Cerebellar cortex (tissue), 1 donor: ENCODE data around the gene USP10.
"Not testable (repeated sequence)": the region's sequence is repeated elsewhere in the genome, so short reads cannot be mapped to it uniquely, and the experiment has no call there.

ENCODE experiments used
- DNase-seq: peaks from one replicate; pipeline ENCODE4 v3.0.0-alpha.2; 2015; ENCODE audit warnings: low spot score

USP10 gene

DNA sequence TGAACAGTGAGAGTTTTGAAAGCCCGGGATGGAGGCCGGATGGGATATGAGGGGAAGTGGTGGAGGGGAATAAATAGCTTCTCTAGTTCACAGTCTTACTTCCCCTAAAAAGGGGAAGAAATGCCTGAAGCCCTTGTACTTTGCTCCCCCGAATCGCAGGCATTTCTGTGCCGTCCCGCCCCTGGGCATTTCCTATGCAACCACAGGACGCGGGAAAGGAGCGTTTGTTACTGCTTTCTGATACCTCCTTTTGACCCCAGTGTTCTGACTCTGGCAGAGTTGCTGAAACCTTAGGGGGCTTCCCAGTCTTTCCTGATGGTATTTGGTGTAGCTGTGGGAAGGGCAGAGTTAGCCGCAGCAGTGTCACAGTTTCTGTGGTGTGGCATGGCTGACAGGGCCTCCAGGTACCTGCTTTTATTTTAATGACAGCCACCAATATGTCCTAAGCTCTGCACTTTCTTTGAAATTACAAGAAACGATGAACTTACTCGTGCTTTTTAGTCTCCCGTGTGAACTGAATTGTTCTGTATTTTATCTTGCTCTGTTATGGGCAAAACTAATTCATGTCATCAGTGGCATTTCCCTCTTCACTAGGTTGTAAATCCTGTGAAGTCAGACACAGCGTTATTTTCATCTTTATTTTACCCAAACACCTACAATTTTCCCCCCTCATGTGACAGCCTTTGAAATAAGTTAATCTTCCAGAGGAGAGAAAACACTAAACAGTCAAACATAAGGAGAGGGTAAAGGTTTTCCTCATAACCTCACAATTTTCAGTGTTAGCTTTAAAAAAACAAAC lies 27.1 kb downstream of the USP10 start:
- DNase-seq: no peak

DNA sequence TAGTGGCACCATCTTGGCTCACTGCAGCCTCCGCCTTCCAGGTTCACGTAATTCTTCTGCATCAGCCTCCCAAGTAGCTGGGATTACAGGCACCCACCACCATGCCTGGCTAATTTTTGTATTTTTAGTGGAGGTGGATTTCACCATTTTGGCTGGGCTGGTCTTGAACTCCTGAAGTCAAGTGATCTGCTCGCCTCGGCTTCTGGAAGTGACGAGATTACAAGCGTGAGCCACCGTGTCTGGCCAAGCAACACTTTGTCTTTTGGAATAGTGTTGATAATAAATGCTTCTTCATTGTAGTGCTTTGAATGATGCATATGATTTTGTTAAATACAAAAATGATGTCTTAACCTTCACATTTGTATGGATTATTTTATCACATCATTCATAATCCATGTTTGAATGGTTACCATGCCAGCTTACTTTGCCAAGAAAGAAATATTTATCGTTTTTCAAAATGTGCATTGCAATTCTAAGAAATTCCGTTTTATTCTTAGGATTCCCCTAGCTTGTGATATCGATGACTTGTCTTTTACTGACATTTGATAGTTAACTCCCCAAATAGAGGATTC lies 29.1 kb downstream of the USP10 start:
- DNase-seq: no peak

DNA sequence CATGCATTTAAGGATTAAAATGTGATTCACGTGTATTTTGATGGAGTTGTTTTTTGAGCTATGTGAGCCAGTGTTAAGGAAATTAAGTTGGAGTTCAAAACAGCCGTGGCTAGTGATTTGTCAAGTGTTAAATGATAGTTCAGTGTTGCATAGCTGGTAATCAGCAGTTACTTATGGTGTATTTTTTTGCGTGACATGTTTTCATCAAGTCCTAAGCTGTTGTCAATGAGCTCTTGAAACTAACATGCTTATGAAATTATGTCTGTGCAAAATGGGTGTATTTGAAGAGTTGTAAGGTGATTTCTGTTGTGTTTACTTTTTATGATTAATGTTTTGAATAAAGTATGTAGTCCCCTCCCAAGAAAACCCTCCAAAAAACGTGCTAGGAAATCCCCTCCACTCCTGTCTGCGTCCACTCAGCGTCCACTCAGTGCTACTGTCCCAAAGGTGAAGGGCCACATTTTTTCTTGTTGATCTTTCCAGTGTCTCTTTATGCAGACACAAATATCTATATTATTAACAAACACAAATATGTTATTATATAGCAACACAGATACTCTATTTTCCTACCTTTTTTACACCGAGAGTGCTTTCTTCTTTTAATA lies 30.0 kb downstream of the USP10 start:
- DNase-seq: no peak

DNA sequence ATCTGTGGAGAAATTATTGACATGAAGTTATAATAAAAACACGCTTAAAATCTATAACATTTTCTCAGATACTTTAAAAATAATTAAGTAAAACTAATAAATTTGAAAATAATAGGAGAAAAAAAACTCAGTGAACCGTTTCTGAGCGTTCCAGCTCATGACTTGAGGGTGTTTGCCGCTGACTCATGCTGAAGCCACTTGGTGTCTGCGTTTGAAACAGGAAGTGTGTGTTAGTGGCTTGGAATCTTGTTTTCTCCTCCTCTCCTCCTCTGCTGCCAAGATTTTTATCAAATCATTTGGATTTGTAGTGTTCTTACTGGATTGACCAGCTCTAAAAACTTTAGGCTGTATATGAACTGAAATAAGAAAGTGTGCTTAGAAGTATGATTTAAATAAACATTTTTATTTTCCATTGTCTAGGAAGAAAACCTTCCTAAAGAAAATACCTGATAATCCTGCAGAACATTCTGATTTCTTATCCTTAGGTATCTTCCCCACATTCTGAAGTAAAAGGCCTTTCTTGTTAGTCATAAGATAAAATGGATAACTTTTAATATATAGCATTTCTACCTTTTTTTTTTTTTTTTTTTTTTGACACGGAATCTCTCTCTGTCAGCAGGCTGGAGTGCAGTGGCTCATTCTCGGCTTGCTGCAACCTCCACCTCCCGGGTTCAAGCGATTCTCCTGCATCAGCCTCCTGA lies 30.8 kb downstream of the USP10 start:
- DNase-seq: peak; percentile 57

DNA sequence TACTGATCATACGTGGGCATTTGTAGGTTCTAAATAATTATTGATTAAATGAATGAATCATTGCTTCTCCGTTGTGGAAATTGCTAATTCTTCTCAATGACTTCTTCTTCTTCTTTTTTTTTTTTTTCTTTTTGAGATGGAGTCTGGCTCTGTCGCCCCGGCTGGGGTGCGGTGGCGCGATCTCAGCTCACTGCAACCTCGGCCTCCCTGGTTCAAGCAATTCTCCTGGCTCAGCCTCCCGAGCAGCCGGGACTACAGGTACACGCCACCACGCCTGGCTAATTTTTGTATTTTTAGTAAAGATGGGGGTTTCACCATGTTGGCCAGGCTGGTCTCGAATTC lies 32.5 kb downstream of the USP10 start:
- DNase-seq: not testable (repeated sequence)

DNA sequence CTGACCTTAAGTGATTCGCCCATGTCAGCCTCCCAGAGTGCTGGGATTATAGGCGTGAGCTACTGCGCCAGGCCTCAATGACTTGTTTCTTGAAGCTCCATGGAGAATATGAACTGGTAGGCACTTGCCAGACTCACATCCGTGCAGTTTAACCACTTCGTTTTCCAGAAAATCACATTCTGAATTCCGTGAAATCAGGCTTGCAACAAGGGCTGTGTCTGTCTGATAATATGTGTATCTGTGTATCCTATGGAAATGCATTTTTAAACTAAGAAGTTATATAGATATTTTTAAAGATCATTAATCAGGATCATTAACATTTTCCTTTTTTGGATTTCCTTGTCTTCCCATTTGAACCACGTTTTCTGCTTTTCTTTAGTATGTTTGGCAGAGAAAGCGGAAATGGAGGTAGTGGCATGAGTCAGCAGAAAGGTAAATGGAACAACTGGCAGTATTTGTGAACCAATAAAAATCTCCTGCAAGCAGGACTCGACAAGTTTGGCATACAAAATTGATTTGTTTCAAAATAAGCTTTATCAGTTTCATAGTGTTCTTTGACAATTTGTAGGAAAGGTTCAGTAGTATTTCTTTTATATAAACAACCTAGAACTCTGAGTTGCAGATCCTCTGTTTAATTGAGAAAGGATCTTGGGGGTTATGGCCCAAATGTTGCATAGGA lies 33.0 kb downstream of the USP10 start:
- DNase-seq: no peak

DNA sequence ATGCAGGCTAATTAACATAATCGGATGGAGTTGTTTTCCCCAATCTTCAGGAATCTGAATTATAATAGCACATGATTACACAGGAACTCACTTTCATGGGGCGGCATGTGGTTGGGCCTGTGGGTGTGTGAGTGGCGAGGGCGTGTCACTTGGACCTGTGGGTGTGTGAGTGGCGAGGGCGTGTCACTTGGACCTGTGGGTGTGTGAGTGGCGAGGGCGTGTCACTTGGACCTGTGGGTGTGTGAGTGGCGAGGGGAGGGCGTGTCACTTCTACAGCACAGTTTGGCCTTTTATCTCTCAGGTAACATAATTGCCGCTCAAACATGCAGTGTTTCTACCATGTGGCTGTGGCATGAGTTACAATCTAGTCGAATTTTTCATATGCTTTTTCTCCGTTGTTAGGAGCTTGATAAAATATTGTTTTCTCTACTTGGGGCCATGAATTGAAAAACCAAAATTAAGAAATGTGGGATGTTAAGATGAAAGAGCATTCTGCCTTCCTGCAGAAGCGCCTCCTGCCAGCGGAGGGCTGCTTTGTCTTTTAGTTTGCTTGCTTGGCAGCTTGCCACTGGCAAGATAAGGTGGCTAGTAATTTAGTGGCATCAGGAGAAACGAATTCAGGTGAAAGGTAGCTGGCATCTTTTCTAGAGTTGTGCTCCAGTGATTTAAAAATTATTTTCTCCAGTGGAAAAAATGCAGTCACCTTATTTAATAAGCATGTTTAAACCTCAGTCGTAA lies 36.2 kb downstream of the USP10 start:
- peak; percentile 59 for DNase-seq

DNA sequence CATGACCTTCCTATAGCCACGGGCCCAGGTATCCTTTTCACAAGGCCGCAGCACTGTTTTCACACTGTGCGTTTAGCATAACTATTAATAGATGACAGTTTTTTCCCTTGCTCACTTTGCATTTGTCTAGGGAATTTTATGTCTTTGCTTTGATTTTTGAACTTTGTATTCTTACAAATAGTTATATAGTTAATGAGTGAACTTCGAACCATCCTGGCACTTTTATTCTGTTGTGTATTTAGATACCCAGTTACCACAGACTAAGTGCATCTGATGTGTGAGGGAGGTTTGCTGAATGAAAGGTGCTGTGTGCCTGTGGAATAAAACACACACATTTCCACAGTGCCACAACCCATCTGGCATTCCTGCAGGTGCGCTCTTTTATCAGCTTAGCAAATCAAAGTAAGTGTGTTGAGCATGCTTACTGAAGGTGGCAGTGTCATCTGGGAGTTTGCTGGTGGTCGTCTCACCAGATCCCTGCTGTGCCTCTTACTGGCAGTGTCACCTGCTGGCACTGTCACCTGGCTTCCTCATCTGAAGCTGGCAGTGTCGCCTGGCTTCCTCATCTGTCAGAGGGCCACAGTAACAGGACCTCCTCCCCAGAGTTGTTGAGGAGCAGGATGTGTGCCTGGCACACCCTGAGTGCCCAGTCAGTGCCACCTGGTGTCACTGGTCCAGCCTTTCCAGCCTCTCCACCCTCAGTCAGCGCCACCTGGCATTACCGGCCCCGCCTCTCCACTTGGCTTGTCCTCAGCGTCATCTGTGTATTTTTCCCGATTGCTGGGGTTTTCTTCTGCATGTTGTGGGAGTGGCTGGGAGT lies 37.6 kb downstream of the USP10 start:
- DNase-seq: peak; percentile 71

DNA sequence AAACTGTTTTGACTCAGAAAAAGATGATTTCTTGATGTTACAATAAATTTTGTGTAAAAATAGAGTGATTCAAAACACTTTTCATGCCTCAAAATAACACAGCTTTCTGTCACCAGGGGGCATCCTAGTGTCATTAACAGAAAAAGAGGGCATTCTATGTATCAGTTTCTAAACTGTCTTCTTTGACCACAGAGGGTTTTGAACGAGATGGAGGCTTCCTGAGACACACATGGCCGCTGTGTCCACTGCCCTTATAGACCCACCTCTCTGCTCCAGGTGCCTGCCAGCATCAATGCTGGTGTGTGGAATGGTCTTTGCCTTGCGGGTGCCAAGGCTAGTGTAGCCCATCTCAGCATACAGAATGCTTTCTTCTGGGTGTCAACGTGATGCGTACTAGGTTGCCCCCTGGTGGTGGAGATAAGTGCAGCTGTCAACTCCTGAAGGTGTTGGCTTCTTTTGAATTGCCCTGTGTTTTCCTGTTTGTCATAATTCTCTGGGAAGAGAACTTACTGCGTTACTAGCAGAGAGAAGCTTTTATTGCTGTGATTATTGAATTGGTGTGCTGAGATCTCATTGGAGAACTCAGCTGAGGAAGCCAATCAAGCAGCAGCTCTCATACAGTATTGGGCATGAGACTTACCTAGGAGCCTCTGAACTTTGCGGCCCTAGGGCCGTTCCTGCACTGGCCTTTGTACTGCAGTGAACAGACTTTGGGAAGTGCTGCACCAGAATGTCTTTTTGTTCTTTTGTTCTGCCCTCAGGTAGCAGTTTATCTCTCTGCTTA lies 38.6 kb downstream of the USP10 start:
- DNase-seq: peak; percentile 80

DNA sequence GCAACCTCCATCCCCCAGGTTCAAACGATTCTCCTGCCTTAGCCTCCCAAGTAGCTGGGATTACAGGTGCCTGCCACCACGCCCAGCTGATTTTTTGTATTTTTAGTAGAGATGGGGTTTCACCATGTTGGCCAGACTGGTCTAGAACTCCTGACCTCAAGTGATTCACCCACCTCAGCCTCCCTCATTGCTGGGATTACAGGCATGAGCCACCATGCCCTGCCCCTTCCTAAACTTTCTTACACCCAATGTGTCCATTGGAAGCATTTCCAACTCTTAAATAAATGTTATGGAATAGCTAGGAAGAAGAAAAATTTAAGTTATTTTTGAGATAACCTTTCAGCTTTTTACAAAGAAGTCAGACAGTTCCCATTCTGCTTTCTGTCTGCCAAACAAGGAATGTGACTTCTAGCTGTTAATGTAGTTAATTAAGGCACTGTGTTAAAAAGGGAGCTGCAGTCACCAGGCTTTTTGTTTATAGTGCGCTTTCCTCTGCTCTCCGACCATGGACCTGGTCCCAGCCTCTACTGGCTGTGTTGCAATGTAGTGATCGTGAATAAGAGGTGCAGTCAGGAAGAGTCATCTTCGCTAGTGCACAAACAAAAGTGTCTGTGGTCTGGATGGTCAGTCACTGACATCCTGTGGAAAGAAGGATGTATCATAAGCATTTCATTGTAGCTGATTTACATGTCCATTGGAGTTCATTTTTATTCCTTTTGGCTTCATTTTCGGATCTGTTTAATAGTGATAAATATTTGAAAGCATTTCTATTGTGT lies 39.7 kb downstream of the USP10 start:
- DNase-seq: no peak

DNA sequence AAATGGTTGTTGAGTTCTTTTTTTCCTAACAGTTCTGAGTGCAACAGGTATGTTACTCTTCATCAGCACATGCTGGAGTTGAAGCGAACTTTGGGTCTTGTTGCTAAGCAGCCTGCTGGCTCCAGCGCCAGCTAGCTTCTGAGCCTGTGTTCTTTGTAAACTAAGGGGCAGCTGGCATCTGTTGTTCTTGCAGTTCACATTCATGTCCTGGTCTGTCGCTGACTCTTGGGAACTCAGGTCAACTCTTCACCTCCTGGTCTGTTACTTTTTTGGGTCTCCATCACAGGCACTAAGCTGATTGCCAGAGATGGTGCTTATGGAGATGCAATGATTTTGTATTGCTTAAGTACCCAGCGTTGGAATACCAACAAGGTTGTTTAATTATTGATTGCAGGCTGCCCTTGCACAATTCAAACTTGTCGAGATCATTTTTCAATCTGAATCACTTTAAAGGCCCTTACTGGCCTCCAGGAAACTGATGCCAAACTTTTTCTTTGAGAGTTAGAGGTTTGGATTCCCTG lies 40.9 kb downstream of the USP10 start:
- no peak for DNase-seq

DNA sequence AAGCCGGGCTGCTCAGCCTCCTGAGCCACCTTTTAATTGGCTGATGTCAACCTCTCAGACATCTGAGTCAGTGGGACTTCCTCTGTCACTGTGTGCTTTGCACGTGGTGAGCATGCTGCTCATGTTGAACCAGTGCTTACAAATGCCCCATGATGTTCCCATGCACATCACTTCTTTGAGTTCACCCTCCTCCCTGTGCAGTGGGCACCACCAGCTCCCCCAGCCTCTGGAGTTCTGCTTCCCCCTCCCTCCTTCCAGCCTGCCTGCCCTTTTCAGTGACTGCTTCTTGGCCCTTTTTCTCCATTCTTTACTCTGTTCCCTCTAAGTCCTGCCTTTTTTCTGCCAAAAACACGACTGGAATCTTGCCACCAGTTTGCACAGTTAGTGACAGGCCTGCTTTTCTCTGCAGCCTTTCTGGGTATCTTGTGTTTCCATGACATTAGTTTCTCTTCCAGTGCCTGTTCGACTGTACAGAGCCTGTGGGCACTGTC lies 41.6 kb downstream of the USP10 start:
- DNase-seq: no peak

DNA sequence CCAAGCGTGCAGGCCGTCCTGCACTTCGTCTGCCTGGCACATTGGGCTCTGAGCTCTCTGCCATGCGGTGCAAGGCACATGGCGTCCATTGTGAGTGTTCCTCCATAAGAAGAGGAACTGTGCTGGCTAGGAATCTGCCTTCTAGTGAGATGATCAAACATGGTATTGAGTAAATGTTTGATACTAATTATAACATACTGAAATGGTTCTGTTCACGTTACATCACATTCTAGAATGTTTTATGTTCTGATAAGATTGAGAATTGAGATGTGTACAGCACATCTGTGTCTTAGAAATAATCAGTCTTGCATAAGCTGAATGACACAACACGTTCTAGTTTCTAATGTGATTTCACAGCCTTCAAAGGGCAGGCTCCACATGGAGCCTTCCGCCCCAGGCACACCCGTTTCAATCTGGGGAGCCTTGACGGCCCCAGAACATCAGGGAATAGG lies 42.9 kb downstream of the USP10 start:
- DNase-seq: no peak

DNA sequence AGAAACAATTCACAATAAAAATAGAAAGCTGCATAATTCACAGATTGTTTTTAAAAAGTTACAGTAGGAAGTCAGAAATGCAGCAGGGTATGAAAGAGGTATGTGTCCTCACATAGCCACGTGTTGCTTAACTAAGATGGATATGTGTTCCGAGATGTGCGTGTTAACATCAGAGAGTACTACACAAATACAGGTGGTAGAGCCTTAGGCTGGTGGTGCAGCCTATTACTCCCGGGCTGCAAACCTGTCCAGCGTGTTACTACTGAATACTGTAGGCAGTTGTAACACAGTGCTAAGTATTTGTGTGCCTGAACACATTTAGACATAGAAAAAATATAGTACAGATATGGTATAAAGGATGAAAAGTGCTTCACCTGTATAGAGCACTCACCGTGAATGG lies 46.4 kb downstream of the USP10 start:
- no peak for DNase-seq

DNA sequence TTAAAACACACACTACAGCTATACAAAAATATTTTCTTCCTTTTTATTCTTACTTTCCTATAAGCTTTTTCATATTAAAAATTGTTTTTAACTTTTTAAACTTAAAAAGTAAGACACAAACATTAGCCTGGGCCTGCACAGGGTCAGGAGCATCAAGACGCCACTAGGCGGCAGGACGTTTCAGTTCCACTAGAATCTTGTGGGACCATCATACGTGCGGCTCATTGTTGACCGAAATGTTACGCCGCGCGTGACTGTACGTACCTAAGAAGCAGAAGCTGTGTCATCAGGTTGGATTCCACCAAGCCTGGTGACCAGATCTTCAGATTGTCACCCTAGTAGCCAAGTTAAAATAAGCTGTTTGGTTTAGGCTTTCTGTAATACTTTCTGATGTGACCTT lies 47.1 kb downstream of the USP10 start:
- DNase-seq: no peak

DNA sequence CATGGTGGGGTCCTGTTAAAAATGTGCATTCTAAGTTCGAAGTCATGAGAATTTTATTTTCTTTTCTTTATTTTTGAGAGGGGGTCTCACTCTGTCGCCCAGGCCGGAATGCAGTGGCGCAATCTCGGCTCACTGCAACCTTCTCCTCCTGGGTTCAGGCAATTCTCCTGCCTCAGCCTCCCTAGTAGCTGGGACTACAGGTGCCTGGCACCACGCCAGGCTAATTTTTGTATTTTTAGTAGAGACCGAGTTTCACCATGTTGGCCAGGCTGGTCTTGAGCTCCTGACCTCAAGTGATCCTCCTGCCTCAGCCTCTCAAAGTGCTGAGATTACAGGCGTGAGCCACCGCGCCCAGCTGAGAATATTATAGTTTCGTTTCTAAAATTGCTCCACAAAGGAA lies 48.4 kb downstream of the USP10 start:
- not testable (repeated sequence) for DNase-seq

DNA sequence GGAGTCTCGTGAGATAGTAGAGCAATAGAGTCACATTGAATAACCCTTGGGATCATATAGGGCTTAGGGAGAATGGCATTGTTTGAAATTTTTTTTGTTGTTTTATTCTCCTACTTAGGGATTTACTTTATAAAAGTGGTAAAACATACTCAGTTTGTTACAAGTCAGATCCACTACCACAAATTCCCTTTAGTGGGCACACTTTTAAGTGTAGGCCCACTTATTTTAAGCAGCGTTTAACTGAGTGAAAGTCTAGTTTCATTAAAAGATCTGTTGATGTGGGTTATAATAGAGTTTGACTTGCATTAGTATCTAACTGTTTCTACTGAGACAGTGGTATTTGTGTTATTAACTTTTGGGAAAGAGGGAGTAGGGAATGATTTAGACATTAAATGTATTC lies 49.3 kb downstream of the USP10 start:
- DNase-seq: no peak

DNA sequence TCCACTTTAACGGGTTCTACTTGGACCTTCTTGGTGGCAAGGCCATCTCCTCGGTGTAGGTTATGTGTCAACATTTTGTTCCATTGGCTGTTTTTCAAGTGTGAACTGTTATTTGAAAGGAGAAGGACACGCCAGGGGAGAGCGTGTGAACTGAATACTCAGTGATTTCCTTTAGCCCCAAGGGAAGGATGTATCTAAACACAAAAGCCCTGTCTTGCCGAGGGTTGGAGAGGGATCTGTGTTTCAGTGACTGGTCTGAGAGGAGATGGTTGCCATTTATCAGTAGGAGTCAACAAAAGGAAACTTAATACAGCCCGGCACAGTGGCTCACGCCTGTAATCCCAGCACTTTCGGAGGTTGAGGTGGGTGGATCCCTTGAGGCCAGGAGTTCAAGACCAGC lies 50.0 kb downstream of the USP10 start:
- no peak for DNase-seq

DNA sequence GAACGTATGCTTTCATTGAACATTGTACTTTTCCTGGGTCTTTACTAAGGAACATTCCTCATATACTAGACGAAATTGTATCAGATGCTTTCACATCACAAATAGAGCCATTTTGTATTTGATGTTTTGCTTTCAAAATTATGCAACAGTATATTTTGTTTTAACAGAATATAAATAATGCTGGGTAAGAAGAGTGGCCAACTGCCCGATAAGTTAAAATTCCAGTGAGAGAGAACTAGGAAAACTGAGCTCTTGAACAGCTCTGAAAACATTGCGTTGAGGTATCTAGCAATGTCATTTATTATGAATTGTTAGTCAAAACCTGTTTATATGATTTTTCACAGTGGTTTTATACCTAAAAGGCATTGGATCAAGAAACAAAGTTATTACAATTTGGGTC lies 50.8 kb downstream of the USP10 start:
- no peak for DNase-seq
